GM13977 (cell line): ENCODE measurements around the gene CDH26.
"Not testable (repeated sequence)": the region's sequence is repeated elsewhere in the genome, so short reads cannot be mapped to it uniquely, and the experiment has no call there.

Experiments
- DNase-seq: peaks from one replicate; pipeline ENCODE4 v3.0.0; 2012; ENCODE audit warnings: low spot score
- in situ Hi-C: fragments of 300-500 bp; cut with MboI; formaldehyde crosslinking; loops from one replicate; pipeline ENCODE4 v1.12.0; 2022; ENCODE audit warnings: low sequenced_read_pairs, low pct_unique_long_range_greater_than_20kb, mixed read lengths, inconsistent platforms; ENCODE audit not compliant: unreplicated experiment
- TF ChIP-seq, protein P1 (sequence below): IDR thresholded peaks from 2 replicates; pipeline ENCODE4 v1.5.1; 2012; ENCODE audit warnings: mild to moderate bottlenecking, control low read depth; ENCODE audit not compliant: insufficient read depth; ENCODE audit errors: extremely low read depth, missing control alignments

Gene CDH26

GRCh38 chr20:59955131-59955796 lies 3.0 kb upstream of the CDH26 start:
- TF ChIP-seq, protein P1, sequence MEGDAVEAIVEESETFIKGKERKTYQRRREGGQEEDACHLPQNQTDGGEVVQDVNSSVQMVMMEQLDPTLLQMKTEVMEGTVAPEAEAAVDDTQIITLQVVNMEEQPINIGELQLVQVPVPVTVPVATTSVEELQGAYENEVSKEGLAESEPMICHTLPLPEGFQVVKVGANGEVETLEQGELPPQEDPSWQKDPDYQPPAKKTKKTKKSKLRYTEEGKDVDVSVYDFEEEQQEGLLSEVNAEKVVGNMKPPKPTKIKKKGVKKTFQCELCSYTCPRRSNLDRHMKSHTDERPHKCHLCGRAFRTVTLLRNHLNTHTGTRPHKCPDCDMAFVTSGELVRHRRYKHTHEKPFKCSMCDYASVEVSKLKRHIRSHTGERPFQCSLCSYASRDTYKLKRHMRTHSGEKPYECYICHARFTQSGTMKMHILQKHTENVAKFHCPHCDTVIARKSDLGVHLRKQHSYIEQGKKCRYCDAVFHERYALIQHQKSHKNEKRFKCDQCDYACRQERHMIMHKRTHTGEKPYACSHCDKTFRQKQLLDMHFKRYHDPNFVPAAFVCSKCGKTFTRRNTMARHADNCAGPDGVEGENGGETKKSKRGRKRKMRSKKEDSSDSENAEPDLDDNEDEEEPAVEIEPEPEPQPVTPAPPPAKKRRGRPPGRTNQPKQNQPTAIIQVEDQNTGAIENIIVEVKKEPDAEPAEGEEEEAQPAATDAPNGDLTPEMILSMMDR: peak; percentile 9
- in situ Hi-C loops: no loop called here
- no peak for DNase-seq

DNA sequence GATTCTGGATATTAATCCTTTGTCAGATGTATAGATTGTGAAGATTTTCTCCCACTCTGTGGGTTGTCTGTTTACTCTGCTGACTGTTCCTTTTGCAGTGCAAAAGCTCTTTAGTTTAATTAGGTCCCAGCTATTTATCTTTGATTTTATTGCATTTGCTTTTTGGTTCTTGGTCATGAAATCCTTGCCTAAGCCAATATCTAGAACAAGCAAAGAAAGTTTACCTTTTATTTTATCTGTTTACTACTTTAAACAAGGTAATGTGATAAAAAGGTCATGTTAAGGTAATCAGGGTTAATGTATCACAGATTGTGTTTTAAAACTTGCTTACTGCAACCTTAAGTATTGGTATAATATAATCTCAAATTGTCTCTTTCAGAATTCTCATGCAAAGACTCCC lies 655 bp upstream of the CDH26 start:
- DNase-seq, in situ Hi-C loops: not testable (repeated sequence)

DNA sequence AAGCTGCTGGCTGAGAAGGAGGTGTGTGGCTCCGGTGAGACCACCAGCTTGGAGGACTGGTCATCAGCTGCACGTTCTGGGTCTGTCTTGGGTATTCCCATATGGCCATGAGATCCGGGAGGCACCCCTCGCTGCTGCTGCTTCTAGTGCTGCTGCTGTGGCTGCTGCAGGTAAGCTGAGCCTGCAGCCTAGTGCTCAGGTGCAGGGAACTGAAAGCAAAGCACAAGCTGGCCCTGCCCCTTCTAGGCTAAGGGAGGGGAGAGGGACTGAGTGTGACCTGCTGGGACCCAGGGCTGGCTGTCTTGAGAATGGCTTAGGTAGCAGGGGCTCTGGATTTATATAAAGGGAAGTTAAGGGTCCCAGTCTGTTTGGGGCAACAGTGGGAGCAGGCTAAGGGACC lies 403 bp downstream of the CDH26 start:
- no peak for DNase-seq
- in situ Hi-C loops: no loop called here

GRCh38 chr20:59961423-59961822 lies 3.2 kb downstream of the CDH26 start:
- TF ChIP-seq, protein P1: no peak
- DNase-seq: no peak
- in situ Hi-C loops: no loop called here

More for the DNA sequence above, 403 bp downstream of the CDH26 start:
- TF ChIP-seq, protein P1: no peak

- in situ Hi-C loops: no loop called here
- DNase-seq: no peak
- TF ChIP-seq, protein P1: no peak
These were observed 3.9 kb downstream of the CDH26 start for GRCh38 chr20:59962155-59962554.

- in situ Hi-C loops: no loop called here
- TF ChIP-seq, protein P1: no peak
- no peak for DNase-seq
These were observed 8.2 kb downstream of the CDH26 start for GRCh38 chr20:59966428-59966827.

GRCh38 chr20:59971428-59971827 lies 13.2 kb downstream of the CDH26 start:
- TF ChIP-seq, protein P1: no peak
- no peak for DNase-seq
- in situ Hi-C loops: no loop called here
